PC-3 (cell line): ENCODE results near the gene NBAS. TPM values are rescaled to one million over a fixed set of nuclear protein-coding genes. Genes with fewer than 3 reads are reported as not detected.

Source experiments
- ATAC-seq: fragments of 200-7000 bp; cut with Tn5 transposase; 2 replicates; pipeline ENCODE4 v1.9.1; 2020; ENCODE audit warnings: mild to moderate bottlenecking, moderate library complexity
- BruUV-seq: library from RNA; stranded (reverse); fragments of 400-500 nt; replicated peaks from 2 replicates; lab custom pipeline; 2021; lab: Mats Ljungman, UMichigan
- CTCF ChIA-PET: fragments of 300-600 bp; sonication (Branson Sonifier 250); formaldehyde crosslinking; loops from one replicate; lab custom pipeline; 2022; ENCODE audit warnings: antibody characterized with exemption; lab: Charles Lee
- POLR2A ChIA-PET: fragments of 300-600 bp; sonication (Branson Sonifier 250); formaldehyde crosslinking; loops from one replicate; lab custom pipeline; 2022; ENCODE audit warnings: antibody characterized with exemption; ENCODE audit not compliant: unreplicated experiment; lab: Charles Lee
- DNase-seq: peaks from one replicate; pipeline ENCODE4 v3.0.0-alpha.2; 2015
- H2AFZ ChIP-seq: fragments of 300-600 bp; sonication (generic); 2 replicates; pipeline ENCODE4 v1.6.0; 2016; ENCODE audit warnings: antibody characterized with exemption, low read length
- H3F3A ChIP-seq: fragments of 300-600 bp; sonication (generic); one replicate; pipeline ENCODE4 v1.6.0; 2017; ENCODE audit warnings: antibody characterized with exemption, low read length, control low read depth, mild to moderate bottlenecking; ENCODE audit not compliant: unreplicated experiment
- H3K27ac ChIP-seq: fragments of 300-600 bp; sonication (generic); 2 replicates; pipeline ENCODE4 v1.5.1; 2016; ENCODE audit warnings: mild to moderate bottlenecking, low read length
- H3K27me3 ChIP-seq: fragments of 300-600 bp; sonication (generic); 2 replicates; pipeline ENCODE4 v1.6.1; 2016; ENCODE audit warnings: low read length, mixed read lengths
- H3K36me3 ChIP-seq: fragments of 300-600 bp; sonication (generic); 2 replicates; pipeline ENCODE4 v1.6.1; 2016; ENCODE audit warnings: low read depth, mixed run types, low read length, mixed read lengths
- H3K4me1 ChIP-seq: fragments of 300-600 bp; sonication (generic); 2 replicates; pipeline ENCODE4 v1.5.1; 2016; ENCODE audit warnings: low read length; ENCODE audit not compliant: insufficient read depth
- H3K4me2 ChIP-seq: fragments of 300-600 bp; sonication (generic); 2 replicates; pipeline ENCODE4 v1.6.0; 2016; ENCODE audit warnings: low read length
- H3K4me3 ChIP-seq: fragments of 300-600 bp; sonication (generic); 2 replicates; pipeline ENCODE4 v1.5.1; 2016; ENCODE audit warnings: mild to moderate bottlenecking, low read length, mixed read lengths
- H3K79me2 ChIP-seq: fragments of 300-600 bp; sonication (generic); 2 replicates; pipeline ENCODE4 v1.6.1; 2017; ENCODE audit warnings: low read length, mixed read lengths
- H3K9ac ChIP-seq: fragments of 300-600 bp; sonication (generic); 2 replicates; pipeline ENCODE4 v1.6.0; 2016; ENCODE audit warnings: mild to moderate bottlenecking, low read length
- H3K9me2 ChIP-seq: fragments of 300-600 bp; sonication (generic); replicated peaks from 2 replicates; pipeline ENCODE4 v1.6.1; 2016; ENCODE audit warnings: mixed run types, low read length, mixed read lengths
- H3K9me3 ChIP-seq: fragments of 300-600 bp; sonication (generic); 2 replicates; pipeline ENCODE4 v1.6.1; 2016; ENCODE audit warnings: low read length, mixed read lengths
- H4K20me1 ChIP-seq: fragments of 300-600 bp; sonication (generic); 2 replicates; pipeline ENCODE4 v1.6.1; 2016; ENCODE audit warnings: low read length, mixed read lengths
- EZH2 ChIP-seq: fragments of 300-600 bp; sonication (generic); IDR thresholded peaks from one replicate; pipeline ENCODE4 v1.6.1; 2017; ENCODE audit warnings: antibody characterized with exemption, mild to moderate bottlenecking, low read length; ENCODE audit not compliant: unreplicated experiment
- EZH2phosphoT487 ChIP-seq: fragments of 300-600 bp; sonication (generic); IDR thresholded peaks from 2 replicates; pipeline ENCODE4 v1.6.1; 2018; ENCODE audit warnings: mild to moderate bottlenecking, antibody characterized with exemption, low read length, borderline replicate concordance
- intact Hi-C: fragments of 100-400 bp; cut with micrococcal nuclease; formaldehyde crosslinking; loops from 2 replicates; pipeline ENCODE4 v1.9.0; 2023
- total RNA-seq: library from RNA; depleted of rRNA; stranded (reverse); fragments of >200 nt; gene quantifications from 2 replicates; pipeline ENCODE4 v1.2.3, GENCODE V29; 2014
- TF ChIP-seq, protein P1 (sequence below): fragments of 300-600 bp; sonication (generic); conservative IDR thresholded peaks from 2 replicates; pipeline ENCODE4 v1.5.1; 2017; ENCODE audit warnings: antibody characterized with exemption, low read depth, mild to moderate bottlenecking, low read length

The NBAS gene
- total RNA-seq, 1 experiment from 2014 or later: 37.2 TPM

DNA sequence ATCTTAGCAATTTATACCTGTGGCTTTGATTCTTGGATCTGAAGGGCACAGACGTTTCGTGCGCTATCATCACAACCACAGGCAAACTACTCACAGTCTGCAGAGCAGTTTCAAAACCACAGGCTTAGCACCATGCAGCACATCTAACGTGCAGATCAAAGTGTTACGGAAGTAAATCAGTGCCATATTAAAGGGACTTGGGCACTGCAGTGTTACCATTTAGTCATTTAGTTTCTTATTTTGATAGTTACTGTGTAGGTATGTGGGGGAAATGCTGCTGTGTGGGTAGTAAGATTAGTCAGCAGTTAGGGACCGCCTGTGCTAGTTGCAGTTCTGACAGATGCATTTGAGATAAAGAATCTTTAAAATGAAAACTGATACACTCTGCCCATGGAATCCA lies 384.0 kb downstream of the NBAS start:
- ATAC-seq (no peak), DNase-seq (peak; percentile 70)
- Histone ChIP-seq H3K4me1 (peaks cover 25% of the 10 kb centered on the region), H3K27me3 (no peaks in the 10 kb centered on the region), H3K9me3 (no peaks in the 10 kb centered on the region), H3K4me3 (no peak overlapping the region), H4K20me1 (no peaks in the 10 kb centered on the region), H3K4me2 (peak overlapping the region; percentile 44), H3K36me3 (no peaks in the 10 kb centered on the region), H3K9me2 (no peaks in the 10 kb centered on the region), H3F3A (no peaks in the 10 kb centered on the region), H3K9ac (no peak overlapping the region), H2AFZ (no peak overlapping the region), H3K79me2 (no peaks in the 10 kb centered on the region), H3K27ac (0 out of 2 replicates have a peak overlapping the region, but pooled peaks have one; percentile 1)
- TF ChIP-seq EZH2phosphoT487: no peak
- TF ChIP-seq EZH2: no peak
- TF ChIP-seq, protein P1, sequence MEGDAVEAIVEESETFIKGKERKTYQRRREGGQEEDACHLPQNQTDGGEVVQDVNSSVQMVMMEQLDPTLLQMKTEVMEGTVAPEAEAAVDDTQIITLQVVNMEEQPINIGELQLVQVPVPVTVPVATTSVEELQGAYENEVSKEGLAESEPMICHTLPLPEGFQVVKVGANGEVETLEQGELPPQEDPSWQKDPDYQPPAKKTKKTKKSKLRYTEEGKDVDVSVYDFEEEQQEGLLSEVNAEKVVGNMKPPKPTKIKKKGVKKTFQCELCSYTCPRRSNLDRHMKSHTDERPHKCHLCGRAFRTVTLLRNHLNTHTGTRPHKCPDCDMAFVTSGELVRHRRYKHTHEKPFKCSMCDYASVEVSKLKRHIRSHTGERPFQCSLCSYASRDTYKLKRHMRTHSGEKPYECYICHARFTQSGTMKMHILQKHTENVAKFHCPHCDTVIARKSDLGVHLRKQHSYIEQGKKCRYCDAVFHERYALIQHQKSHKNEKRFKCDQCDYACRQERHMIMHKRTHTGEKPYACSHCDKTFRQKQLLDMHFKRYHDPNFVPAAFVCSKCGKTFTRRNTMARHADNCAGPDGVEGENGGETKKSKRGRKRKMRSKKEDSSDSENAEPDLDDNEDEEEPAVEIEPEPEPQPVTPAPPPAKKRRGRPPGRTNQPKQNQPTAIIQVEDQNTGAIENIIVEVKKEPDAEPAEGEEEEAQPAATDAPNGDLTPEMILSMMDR: no peak
- BruUV-seq: no TSS peak
- intact Hi-C loops: no loop called here
- ChIA-PET CTCF (no interaction called here), POLR2A (no interaction called here)

DNA sequence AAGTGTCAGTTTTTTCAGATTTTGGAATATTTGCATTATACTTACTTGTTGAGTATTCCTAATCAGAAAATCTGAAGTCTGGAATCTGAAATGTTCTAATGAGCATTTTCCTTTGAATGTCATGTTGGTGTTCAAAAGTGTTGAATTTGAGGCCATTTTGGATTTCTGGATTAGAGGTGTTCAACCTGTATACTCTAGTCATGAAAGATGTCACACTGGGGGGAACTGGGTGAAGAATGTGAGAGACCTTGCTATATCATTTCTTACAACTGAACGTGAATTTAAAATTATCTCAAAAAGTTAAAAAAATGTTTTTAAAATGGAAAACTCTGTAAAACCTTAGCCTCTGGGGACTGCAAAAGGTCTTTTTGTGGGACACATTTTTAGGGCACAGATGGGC lies 384.5 kb downstream of the NBAS start:
- Histone ChIP-seq H2AFZ (no peak overlapping the region), H3K36me3 (no peaks in the 10 kb centered on the region), H3K9me3 (no peaks in the 10 kb centered on the region), H3K9me2 (no peaks in the 10 kb centered on the region), H3K27me3 (no peaks in the 10 kb centered on the region), H3K9ac (no peak overlapping the region), H3K4me3 (no peak overlapping the region), H4K20me1 (no peaks in the 10 kb centered on the region), H3K79me2 (no peaks in the 10 kb centered on the region), H3K4me1 (peaks cover 22% of the 10 kb centered on the region), H3F3A (no peaks in the 10 kb centered on the region), H3K27ac (0 out of 2 replicates have a peak overlapping the region, but pooled peaks have one; percentile 1), H3K4me2 (peak overlapping the region; percentile 44; the same call in 1 of the 2 replicates)
- CTCF ChIA-PET: no interaction called here
- intact Hi-C loops: no loop called here
- ATAC-seq: no peak
- no peak for TF ChIP-seq EZH2phosphoT487
- TF ChIP-seq, protein P1: no peak
- no peak for TF ChIP-seq EZH2
- DNase-seq: no peak
- POLR2A ChIA-PET: no interaction called here
- no TSS peak for BruUV-seq

DNA sequence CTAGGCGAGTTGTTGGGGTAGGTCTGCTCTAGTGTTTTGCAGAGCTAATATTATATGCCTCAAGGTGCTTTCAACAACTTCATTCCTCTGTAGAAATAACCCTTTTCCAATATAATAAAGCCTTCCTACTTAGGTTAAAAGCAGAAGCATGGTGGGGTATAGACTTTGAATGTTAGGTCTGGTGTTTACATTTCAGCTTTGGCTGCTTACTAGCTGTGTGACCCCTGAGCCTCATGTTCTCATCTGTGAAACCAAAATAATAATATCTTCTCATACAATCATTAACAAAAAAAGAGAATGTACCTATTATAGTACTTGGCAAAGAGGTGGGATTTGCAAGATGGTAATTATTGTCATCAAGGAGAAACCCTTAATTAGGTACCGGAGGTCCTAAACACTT lies 386.6 kb downstream of the NBAS start:
- DNase-seq: no peak

More for the DNA sequence above, 386.6 kb downstream of the NBAS start:
- TF ChIP-seq EZH2 (no peak), EZH2phosphoT487 (no peak)
- TF ChIP-seq, protein P1: no peak
- Histone ChIP-seq H3K9ac (no peak overlapping the region), H2AFZ (no peak overlapping the region), H3K27ac (no peak overlapping the region), H3K36me3 (no peaks in the 10 kb centered on the region), H4K20me1 (no peaks in the 10 kb centered on the region), H3F3A (no peaks in the 10 kb centered on the region), H3K4me1 (peaks cover 19% of the 10 kb centered on the region), H3K79me2 (no peaks in the 10 kb centered on the region), H3K9me2 (no peaks in the 10 kb centered on the region), H3K4me3 (no peak overlapping the region), H3K27me3 (no peaks in the 10 kb centered on the region), H3K4me2 (no peak overlapping the region), H3K9me3 (no peaks in the 10 kb centered on the region)
- BruUV-seq: no TSS peak
- CTCF ChIA-PET: no interaction called here
- POLR2A ChIA-PET: no interaction called here
- no peak for ATAC-seq
- intact Hi-C loops: no loop called here
